HG02588 (cell line): ENCODE measurements around the gene PMM2.
A peak's percentile ranks its signal among the peaks of the same experiment; 100 is the strongest.
"Not testable (repeated sequence)": the region's sequence is repeated elsewhere in the genome, so short reads cannot be mapped to it uniquely, and the experiment has no call there.

Experiments
- ATAC-seq: cut with Tn5 transposase; IDR thresholded peaks from one replicate; pipeline ENCODE4 v1.9.1; 2021; ENCODE audit warnings: mild to moderate bottlenecking, moderate library complexity; ENCODE audit not compliant: unreplicated experiment

The PMM2 gene

DNA sequence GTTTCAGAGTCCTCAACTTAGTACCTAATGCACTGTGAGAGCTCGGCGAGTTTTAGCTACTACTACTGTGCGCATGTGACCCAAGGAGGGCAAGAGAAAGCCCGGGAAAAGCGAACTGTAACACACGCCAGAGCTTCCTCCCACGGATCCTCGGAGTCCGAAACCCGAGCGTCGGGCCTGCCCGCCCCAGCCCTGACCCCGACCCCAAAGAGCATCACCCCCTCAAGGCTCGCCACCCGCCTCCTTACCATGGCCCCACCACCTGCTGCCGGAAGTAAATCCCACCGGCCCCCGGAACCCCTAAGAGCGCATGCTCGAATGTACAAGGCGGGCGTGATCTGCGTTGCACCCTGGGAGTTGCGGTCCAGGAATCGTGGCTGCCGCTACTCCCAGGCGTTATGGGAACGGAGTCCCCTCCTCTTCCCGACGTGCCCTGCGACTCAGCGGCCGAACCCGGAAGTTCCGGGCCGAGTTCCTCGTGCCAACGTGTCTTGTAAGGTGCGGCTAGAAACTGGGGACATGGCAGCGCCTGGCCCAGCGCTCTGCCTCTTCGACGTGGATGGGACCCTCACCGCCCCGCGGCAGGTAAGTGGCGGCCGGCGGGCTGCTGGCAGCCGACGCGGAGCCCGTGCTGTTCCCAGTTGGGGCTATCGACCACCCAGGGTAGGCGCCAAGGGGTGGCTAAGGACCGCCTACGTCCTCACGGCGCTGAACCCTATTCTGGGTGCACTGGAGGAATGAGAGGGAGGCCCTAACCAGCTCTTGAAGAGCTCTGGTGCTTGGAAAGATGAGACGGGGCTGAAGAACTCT, at the start of gene PMM2, which contains the start of gene TMEM186:
Gene PMM2, plus strand, starts transcription at position 476 of the 810 bp plus-strand sequence. Its CDS starts 44 bp downstream, at position 520.
Gene TMEM186, minus strand, starts transcription at position 276 of the 810 bp plus-strand sequence. Its CDS starts 25 bp downstream, at position 251.
- peak; percentile 93 for ATAC-seq

DNA sequence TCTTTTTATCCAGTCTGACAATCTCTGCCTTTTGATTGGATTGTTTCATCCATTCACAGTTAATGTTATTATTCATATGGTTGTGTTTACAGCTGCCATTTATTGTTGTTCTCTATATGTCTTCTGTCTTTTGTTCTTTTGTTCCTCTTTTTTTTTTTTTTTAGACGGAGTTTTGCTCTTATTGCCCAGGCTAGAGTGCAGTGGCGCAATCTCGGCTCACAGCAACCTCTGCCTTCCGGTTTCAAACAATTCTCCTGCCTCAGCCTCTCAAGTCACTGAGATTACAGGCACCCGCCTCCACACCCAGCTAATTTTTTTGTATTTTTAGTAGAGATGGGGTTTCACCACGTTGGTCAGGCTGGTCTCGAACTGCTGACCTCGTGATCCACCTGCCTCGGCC, 48.7 kb upstream of the PMM2 start:
- ATAC-seq = not testable (repeated sequence)

DNA sequence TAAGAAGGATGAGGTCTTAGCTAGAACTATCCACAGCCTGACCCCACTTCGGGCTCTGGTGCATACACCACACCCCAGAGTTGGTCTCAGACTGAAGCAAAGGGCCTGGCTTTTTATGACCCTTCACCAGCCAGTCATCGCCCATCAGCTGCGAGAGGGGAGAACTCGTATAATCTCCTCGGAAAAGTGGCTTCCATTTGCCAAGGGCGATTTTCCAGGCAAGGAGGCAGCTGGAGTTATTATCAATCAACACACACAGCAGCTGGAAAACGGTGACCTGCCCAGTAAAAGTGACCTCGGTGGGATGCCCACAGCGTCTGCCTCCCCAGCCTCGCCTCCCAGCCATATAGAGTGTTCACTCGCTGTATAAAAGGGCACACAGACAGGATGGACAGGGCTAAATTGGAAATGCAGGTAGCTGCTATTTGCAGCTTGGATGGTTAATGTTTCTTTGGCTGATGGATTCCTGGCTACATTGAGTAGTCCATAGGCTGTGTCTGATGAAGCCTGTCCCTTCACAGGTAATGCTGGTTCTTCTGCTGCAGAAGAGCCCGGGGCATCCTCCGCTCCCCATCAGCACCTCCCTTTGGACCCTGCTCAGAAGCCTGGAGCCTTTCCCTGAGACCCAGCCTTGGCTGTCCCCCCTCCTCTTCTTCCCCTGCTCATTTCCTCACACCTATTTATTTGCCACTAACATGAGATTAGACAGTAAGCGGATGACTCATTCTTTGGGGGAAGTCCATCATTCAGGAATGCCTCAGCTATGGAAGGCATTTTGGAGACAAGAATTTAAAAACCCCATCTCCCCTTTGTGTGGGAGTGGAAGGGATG, 45.9 kb upstream of the PMM2 start:
- ATAC-seq = no peak

DNA sequence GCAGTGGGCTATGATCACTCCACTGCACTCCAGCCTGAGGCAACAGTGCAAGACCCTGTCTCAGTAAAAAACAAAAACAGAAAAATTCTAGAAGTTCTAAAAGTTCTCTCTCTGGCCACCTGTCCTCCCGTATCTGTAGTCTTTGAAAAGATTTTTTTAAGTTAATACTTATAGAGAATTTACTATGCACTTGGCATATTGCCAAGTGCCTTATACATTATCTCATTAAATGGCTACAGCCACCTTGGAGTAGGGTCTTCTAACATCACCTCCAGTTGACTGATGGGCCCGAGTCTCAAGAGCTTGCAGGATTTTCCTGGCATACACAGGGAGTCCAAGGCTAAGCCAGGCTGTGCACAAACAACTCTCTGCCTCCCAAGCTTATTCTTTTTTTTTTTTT, 44.9 kb upstream of the PMM2 start:
- ATAC-seq = no peak

DNA sequence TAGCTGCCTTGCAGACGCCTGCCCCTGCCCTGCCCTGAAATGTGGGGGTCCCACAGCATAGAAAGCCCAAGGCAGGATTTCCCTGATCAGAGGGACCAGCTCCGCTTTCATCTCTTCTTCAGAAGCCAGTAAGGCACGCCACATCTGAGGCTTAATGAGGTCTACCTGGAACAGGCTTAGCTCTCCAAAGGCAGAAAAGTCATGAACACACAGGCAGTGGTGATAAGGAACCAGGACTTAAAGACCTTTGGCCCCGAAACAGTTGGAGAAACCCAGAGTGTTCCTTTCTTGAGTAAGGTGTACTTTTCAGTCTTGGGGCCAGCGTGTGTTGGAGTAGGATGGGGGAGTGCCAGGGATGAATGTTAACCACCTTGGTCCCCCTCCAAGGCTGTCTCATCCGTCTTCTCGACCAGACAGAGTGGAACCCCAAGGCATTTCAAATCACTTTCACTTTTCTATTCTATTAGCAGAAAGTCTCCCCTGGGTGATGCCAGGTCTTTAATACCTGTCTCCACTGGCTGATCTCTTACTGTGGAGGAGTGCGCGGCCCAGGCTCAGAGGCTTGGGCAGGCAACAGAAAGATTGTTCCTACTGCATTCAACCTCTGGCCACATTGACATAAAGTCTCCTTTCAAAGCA, 44.1 kb upstream of the PMM2 start:
- ATAC-seq = no peak

DNA sequence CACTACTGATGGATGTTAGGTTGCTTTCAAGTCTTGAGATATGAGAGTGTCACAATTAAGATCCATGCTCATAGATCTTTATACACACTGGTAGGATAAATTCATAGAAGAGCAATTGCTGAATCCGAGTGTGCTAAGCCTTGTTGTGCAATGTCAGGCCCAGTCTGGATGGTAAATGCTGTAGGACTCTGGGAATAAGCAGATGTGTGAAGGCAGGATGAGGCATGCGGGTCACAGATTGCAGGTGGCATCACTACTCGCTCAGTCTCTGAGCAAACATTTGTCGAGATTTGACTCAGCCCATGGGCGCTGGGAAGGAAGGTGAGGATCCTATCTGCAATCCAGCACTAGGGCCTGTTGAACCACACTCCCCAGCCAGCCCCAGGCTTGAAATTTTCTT, 40.9 kb upstream of the PMM2 start:
- ATAC-seq = no peak

DNA sequence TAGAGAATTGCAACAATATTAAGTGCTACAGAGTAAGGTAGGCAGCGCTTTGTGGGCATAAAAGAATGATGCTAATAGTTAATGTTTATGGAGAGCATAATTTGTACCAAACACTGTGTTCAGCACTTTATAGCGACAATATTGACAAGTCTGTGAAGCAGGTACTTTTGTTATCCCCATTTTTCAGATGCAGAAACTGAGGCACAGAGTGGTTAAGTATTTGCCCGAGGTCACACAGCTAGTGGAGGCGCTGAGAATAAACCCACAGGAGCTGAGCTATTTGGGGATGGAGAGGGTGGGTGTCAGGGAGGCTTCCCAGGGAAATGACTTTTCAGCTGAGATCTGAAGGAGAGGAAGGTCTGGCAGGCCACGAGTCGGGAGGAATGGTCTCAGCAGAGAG, 39.6 kb upstream of the PMM2 start:
- ATAC-seq = no peak

DNA sequence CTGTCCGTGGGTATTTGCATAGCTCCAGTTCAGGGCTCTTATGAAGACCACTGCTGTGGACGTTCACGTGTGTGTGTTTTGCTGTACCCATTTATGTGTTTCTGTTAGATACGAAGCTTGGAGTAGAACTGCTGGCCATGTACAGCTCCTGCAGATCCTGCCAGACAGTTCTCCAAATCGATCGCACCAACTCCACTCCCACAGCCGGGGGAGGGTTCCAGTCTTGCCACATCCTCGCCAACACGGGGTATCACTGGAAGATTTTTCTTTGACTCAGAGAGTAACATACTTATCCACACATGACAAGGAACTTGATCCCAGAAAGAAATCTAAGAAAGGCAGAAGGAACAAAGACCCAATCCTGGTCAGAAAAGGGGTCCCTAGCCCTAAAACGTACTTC, 37.6 kb upstream of the PMM2 start:
- ATAC-seq = no peak

DNA sequence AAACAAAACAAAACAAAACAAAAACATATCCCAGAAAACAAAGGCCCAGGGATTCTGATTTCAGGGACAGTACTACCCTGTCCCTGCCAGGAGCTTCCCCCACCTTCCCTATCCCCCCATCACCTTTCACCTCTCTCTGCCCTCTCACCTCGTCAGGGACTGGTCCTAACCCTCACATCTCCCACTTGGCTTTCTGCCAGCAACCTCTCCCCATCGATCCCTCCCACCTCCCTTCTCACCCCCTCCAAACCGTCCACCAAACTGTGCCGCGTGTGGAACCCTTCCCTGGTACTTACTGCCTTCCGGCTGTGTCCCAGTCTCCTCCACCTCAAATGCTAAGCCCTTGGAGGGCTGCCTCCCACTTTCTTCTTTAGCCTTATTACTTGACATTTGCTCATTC, 36.6 kb upstream of the PMM2 start:
- ATAC-seq = no peak

DNA sequence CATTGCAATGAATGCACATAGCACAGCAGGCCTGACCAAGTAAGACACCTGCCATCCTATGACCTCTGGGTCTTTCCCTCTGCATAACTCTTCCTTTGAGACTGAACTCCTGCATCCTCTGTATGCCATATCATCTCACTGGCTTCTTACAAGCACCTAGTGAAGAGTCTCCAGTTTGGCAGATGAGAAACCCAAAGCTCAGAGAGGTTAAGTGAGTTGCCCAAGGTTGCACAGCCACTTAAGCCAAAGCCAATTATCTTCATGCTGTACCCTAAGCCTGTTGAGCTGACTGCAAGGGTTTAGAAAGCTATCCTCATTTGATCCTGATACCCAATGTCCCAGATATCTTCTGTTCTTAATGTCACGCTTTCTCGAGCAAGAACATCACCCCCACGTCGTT, 35.4 kb upstream of the PMM2 start:
- no peak for ATAC-seq

DNA sequence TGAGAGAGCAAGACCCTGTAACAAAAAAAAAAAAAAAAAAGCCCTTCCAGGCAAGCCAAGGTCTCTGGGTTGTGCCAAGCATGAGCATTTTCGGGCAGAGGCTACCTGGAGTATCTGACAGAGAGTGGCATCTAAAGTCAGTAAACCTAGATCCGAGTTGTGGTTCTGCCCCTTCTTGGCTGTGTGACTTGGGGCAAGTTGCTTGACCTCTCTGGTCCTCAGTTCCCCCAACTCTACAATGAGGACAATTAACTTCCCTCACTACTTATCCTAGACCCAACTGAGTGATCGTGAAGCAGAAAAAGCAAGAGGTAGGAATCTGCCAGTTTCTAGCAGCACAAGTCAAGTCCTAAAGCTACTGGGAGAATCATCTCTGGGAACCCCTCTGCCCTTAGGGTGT, 34.6 kb upstream of the PMM2 start:
- ATAC-seq = no peak

DNA sequence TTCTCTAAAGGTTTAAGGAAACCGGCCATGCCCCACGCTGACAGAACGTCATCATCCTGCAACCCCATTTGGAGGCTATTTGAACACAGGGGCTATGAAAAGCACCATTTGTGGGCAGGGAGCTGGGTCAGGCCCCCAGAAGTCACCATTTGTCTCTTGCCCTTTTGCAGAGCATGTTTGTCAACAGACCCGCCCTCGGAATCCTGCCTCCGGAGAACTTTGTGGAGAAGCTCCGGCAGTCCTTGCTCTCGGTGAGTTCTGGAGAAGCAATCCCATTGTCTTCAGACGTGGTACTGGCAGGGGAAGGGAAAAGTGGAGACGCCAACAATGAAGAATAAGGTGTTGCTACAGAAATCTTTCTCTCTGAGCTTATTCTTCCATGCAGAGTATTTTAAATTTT, 33.7 kb upstream of the PMM2 start:
- ATAC-seq = no peak

DNA sequence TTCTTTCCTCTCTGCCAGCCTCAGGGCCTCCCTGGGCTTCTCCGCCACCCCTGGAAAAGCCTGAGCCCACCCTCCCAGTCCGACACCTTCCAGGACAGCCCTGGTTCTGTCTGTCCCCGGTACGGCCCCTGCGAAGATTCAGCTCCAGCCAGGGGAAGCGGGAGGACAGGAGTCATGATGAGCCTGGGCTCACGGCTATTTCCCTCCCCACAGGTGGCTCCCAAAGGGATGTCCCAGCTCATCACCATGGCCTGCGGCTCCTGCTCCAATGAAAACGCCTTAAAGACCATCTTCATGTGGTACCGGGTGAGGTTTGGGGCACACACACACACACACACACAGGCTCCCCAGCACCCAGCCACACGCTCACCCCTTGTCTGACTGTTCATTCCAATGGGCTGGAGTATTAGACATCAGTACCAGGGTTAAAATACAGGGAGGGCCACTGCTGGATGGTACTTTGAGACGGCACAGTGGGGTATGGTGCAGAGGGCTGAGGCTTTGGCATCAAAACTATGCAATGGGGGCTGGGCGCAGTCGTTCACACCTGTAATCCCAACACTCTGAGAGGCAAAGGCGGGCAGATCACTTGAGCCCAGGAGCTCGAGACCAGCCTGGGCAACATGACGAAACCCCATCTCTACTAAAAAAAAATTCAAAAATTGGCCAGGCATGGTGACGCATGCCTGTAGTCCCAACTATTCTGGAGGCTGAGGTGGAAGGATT, 33.0 kb upstream of the PMM2 start:
- no peak for ATAC-seq

DNA sequence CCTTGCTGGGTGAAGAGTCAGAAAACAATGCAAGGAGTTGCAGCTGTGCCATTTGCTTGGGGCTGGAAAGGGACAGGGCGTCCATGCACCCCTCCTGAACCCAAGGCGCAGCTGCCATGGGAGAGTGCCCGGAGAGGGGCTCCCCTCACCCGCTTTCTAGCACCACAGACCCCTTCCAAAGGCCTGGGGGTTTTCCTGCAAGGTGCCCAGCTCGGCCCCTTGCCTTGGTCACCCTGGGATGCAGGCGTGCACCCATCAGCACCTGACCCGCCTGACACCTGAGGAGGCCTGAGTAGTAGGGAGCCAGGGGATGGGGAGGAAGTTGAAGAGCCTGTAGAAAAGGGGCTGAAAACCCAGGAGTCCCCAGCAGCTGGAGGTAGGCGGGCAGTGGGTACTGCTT, 30.5 kb upstream of the PMM2 start:
- no peak for ATAC-seq

DNA sequence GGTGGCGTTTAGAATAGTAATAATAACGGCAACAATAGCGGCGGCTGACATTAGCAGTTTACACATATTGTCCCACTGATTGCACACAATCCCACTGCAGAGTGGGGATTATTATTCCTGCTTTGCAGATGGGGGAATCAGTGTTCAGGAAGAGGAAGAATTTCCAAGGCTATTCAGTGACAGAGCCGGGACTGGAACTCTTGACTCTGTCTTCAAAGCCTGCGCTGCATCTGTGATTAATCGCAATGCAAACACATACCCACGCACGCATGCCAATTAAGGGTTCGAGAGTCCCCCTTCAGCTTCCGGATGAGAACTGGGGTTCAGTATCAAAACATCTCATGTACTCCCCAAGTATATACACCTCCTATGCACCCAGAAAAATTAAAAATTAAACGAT, 29.4 kb upstream of the PMM2 start:
- no peak for ATAC-seq

DNA sequence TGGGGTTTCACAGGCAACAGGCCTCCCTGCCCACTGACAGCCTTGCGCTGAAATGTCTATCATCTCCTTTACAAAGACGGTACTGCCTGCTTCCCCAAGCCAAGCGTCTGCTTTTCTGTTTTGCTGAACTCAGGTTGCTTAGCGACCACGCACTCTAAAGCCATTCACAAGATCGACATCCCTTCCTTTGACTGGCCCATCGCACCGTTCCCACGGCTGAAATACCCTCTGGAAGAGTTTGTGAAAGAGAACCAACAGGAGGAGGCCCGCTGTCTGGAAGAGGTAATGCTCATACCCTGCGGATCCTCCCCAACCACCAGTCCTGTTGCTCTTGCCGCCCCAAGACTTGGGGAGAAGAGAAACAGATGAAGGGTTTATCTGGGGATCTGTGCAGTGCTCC, 28.9 kb upstream of the PMM2 start:
- ATAC-seq = no peak

DNA sequence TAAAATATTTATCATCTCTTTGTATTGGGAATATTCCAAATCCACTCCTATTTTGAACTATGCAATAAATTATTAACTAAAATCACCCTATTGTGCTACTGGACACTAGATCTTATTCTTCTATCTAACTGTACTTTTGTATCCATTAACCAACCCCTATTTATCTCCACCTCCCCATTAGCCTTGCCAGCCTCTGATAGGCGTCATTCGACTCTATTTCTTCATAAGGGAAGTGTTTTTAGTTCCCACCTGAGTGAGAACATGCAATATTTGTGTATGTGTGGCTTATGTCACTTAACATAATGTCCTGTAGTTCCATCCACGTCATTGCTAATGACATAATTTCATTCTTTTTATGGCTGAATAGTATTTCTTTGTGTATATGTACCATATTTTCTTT, 24.1 kb upstream of the PMM2 start:
- no peak for ATAC-seq

DNA sequence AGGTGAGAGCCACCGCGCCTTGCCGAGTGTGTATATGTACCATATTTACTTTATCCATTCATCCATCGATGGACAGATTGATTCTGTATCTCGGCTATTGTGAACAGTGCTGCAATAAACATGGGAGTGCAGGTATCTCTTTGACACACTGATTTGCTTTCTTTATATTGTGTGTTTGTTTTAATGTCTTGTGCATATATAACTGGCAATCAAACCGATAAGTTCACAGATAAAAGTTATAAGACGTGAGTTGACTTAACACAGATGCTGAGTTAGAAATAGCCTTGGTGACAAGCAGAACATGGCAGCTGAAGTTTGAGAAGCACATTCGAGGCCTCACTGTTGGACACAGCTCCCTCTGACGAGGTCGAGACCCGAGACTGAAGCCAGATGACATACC, 23.4 kb upstream of the PMM2 start:
- no peak for ATAC-seq

DNA sequence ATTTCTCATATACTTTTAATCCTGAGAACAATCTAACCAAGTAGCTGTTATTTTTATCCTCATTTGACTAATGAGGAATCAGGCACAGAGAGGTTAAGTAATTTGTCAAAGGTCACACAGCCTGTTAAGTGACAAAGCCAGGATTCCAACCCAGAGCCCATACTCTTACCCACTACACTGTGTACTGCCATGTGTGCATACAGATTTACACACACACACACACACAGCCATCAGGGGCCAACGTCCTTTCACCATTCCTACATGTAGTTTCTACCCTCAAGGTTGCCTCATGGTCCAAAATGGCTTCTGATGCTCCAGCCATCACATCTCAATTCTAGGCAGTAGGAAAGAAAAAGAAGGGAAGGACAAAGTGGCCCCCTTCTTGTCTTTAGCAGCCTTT, 22.3 kb upstream of the PMM2 start:
- ATAC-seq = no peak

DNA sequence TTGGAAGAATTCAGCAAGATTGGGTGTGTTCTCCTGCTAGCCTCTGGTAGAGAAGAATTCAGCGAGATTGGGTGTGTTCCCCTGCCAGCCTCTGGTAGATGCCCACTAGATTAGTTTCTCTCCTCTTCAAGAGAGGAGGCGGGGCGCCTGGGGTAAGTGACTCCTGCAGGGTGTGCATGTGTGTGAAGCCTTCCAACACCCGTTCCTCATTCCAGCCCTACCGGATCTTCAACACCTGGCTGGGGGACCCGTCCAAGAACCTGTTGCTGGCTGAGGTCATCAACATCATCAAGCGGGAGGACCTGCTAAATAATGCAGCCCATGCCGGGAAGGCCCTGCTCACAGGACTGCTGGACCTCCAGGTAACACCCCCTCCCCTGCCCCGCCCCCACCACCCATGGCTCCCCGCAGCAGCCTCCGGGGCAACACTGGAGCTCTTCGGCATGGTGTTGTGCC, 21.5 kb upstream of the PMM2 start:
- no peak for ATAC-seq

DNA sequence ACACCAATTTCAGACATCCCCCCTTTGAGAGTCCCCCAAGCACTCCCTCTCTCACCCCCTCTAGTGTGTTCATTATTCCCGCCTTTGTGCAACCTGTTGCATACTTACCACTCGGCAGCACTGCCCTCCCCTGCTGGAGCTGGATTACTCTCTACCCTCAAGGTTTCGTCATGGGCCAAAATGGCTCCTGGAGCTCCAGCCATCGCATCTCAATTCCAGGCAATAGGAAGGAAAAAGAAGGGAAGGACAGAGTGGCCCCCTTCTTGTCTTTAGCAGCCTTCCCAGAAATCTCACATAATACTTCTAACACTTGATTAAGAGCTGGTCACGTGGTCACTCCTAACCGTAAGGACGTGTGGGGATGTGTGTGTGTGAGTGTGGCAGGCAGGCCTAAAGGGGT, 20.4 kb upstream of the PMM2 start:
- no peak for ATAC-seq
